Femur (tissue), 1 donor: ENCODE data around the gene RADX.
"Not testable (repeated sequence)": the region's sequence is repeated elsewhere in the genome, so short reads cannot be mapped to it uniquely, and the experiment has no call there.

Experiments used
- DNase-seq: peaks from one replicate; pipeline ENCODE4 v3.0.0-alpha.2; 2017

RADX gene

DNA sequence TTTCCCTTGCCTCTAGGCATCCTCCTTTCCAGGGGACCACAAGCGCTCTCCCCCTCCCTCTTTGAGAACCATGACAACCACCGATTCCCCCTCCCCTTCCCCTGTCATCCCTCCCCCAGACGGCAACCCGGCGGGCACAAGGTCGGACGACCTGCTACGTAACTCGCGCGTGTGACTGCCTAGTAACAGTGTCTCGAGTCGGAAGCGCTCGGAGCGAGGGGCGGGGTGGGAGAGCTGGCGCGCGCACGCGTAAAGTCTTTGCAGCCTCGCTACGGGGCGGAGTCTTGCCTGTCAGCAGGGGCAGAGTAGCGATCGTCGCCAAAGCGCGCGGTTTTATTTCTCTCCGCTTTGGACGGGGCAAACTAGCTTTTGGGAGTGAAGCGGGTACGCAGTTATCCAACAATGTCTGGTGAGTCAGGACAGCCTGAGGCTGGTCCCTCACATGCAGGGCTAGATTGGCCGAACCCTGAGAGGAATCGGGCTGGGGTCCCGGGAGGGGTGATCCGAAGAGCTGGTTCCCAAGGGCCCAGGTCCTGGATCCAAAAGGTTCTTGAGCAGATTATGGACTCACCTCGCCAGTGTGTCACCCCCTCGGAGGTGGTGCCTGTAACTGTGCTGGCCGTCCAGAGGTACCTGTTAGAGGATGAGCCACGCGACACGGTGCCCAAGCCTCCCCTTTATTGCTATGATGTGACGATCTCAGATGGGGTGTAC lies at the start of gene RADX:
TSS of gene RADX (plus strand) at position 300 of the 714 bp plus-strand sequence. CDS start at position 403, 103 bp downstream.
- peak; percentile 84 for DNase-seq

- DNase-seq: no peak
Observed at GRCh38 chrX:106564986-106565385, 46.8 kb upstream of the RADX start.

DNA sequence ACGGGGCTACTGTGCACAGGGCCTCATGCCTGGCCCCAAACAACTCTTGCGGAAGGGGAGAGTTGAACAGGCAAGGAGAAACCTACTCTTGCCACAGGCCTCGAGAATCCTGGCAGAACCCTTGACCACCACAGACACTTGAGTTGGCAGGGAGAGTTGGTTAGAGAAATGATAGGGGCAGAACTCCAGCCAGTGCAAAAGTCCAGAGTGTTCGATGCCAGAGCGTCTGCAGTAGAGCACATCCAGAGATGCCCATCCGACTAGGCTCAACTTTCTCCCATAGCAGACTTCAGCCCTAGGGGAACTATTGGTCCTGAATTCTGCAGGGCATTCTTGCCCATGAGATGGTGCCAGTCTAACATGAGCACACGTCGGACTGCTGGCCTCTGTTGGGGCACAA lies 45.4 kb upstream of the RADX start:
- DNase-seq: no peak

DNA sequence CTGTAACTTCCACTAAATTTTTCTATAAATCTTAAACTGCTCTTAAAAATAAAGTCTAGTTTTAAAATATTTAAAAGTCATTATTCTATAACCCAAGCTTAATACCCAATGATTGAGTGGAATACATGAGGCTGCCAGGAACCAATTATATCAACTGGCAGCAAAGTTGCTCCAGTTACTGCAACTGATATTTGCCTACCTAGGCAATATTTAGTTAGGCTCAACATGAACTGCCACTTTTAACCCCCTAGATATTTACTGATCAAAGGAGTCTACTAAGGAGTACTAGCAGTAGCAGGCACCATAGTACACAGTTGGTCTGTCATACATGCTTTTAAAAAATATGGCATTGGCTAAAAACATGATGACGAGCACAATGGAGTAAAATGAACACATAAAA lies 29.9 kb upstream of the RADX start:
- DNase-seq: no peak

GRCh38 chrX:106585478-106585877 lies 26.3 kb upstream of the RADX start:
- no peak for DNase-seq

GRCh38 chrX:106588801-106589200 lies 23.0 kb upstream of the RADX start:
- no peak for DNase-seq

DNA sequence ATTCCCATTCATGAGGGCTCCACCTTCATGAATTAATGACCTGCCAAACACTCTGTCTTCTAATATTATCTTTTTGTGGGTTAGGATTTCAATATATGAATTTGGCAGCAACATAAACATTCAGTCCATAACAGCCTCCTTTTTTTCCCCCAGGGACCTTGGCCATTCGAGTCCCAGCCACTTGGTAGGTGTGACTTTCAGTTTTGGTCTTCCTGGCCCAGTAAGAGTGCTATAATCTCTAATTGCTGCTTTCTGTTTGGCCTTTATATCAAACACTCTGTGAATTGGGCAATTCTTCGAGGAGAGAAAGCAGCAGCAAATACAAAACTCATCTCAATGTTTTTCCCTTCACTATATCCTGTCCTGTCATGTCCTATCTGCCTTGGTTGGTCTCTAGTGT lies 12.4 kb upstream of the RADX start:
- no peak for DNase-seq

- no peak for DNase-seq
Observed at GRCh38 chrX:106606571-106606970, 5.2 kb upstream of the RADX start.

- DNase-seq: no peak
Observed at GRCh38 chrX:106608016-106608415, 3.8 kb upstream of the RADX start.

DNA sequence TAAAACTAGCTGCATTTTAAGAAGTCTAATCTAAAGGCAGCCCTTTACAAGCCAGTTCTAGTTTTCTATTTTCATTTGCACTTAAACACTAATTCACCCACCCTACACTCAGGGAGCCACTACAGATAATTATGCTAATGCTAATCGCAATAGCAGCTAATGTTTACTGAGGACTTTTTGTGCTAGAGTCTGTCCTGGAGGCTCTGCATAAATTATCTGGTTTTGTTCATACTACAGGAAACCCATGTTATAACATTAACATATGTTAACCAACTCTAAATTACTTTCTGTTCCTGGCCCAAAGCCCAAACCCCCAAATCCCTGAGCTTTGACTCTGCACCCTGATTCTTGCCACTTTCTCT lies 480 bp upstream of the RADX start:
- DNase-seq: no peak

GRCh38 chrX:106612393-106612763 lies 600 bp downstream of the RADX start:
- no peak for DNase-seq

GRCh38 chrX:106613277-106613676 lies 1.5 kb downstream of the RADX start:
- DNase-seq: no peak

DNA sequence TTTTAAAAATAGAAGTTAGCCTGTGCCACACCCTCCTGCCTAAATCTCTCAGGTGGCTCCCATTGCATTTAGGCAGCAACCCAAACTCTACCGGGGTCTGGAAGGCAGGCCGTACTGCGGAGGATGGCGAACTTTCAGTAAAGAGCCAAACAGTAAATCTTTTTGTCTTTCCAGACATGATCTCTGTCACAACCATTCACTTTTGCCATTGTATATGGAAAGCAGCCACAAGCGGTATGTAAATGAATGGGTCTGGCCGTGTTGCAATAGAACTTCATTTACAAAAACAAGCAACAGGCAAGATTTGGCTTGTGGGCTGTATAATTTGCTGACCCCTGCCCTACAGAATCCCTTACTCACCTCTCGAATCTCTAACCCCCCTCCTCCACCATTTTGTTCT lies 3.3 kb downstream of the RADX start:
- no peak for DNase-seq

- no peak for DNase-seq
Observed at GRCh38 chrX:106619797-106620196, 8.0 kb downstream of the RADX start.

GRCh38 chrX:106621836-106622235 lies 10.1 kb downstream of the RADX start:
- DNase-seq: no peak

DNA sequence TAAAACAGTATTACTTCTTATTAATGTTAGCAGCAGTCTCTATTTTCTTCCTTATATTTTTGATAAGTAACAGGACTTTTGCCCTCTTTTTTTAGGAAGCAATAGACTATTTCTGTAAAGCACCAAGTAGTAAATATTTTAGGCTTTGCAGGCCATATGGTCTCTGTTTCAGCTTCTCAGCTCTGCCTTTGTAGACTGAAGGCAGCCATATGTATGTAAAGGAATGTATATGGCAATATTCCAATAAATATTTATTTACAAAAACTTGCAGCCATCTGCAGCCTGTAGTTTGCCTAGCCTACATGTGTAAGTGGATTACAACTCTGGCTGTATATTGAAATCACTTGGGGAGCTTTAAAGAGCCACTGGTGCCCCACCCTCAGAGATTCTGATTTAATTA lies 15.0 kb downstream of the RADX start:
- DNase-seq: no peak

GRCh38 chrX:106631615-106632014 lies 19.8 kb downstream of the RADX start:
- DNase-seq: no peak

- no peak for DNase-seq
Observed at GRCh38 chrX:106649523-106650428, 38.0 kb downstream of the RADX start.

- not testable (repeated sequence) for DNase-seq
Observed at GRCh38 chrX:106653625-106654024, 41.8 kb downstream of the RADX start.

- DNase-seq: no peak
Observed at GRCh38 chrX:106670631-106671030, 58.9 kb downstream of the RADX start.

- DNase-seq: no peak
Observed at GRCh38 chrX:106672527-106672926, 60.7 kb downstream of the RADX start.

DNA sequence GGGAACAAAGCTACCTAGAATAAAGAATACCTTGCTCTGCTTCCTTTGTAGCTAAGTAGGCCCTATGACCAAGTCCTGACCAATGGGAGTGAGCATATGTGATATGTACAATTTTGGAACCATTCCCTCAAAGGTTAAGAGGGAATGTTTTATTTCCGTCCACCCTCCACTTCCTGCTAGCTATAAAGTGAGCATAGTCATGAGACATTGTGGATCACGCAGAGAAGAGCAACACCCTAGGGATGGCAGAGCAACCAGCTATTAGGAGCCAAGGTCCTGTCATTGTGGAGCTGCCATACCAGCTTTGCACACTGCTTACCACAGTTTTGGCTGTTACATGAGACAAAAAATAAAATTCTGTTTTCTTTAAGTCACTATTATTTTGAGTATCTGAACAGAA lies 68.9 kb downstream of the RADX start:
- no peak for DNase-seq

GRCh38 chrX:106684207-106684606 lies 72.4 kb downstream of the RADX start:
- no peak for DNase-seq

DNA sequence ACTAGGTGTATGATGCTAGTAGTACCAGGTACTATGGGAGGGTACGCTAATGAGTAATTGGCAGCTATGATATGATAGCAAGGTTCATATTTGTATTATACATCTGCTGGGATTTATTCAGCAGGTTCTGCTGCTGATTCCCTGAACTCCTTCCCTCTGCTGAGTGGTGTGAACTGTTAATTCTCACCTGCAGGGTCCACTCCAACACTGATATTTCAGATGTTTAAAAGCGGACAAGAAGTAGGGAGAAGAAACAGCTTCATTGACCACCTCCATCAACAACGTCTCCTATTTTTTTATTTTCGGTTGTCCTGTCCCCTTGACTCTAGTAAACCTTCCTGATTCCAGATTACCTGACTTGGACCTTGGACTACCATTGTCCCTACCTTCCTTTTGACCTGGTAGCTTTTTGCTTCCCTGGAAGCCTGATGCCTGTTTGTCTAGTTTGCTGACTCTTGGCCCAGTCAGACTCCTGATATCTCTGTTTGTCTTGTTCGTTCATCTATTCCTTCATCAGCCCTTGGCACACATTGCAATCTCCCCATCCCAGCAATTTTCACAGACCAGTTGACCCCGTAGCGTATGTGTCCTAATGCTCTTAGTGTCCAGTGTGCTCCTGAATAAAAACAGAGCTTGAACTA lies 80.8 kb downstream of the RADX start:
- no peak for DNase-seq
